A549 (cell line): ENCODE data around the gene KCTD12.

ENCODE experiments used
- CBX8 ChIP-seq: fragments of 200-600 bp; sonication (generic); IDR thresholded peaks from 2 replicates; pipeline ENCODE4 v1.6.1; 2016
- EP300 ChIP-seq, 2 experiments: fragments of >200 bp; sonication (Bioruptor Twin); formaldehyde crosslinking; IDR thresholded peaks; 2 replicates in 1 of 2; 3 replicates in 1 of 2; pipeline ENCODE4 v1.6.1; 2016 to 2017
- GATA3 ChIP-seq: IDR thresholded peaks from 2 replicates; pipeline ENCODE4 v1.6.1; 2012; ENCODE audit warnings: borderline replicate concordance
- KDM1A ChIP-seq: fragments of 200-600 bp; sonication (generic); IDR thresholded peaks from 2 replicates; pipeline ENCODE4 v1.6.1; 2016; ENCODE audit warnings: low read depth, mild to moderate bottlenecking
- NPAS2 ChIP-seq: fragments of 250-450 bp; sonication (Bioruptor Pico); IDR thresholded peaks from 2 replicates; pipeline ENCODE4 v1.8.0; 2022; ENCODE audit warnings: mild to moderate bottlenecking, moderate library complexity, borderline replicate concordance
- POLR2A ChIP-seq: IDR thresholded peaks from 2 replicates; pipeline ENCODE4 v1.6.1; 2012; ENCODE audit warnings: mild to moderate bottlenecking, low read length
- TF ChIP-seq, protein P1 (sequence below): fragments of >200 bp; sonication (Bioruptor Twin); formaldehyde crosslinking; IDR thresholded peaks from 3 replicates; pipeline ENCODE4 v1.5.1; 2016
- TF ChIP-seq, protein P2 (sequence below): IDR thresholded peaks from 2 replicates; pipeline ENCODE4 v1.6.1; 2012
- TF ChIP-seq, protein P3 (sequence below): fragments of 200-600 bp; sonication (generic); IDR thresholded peaks from 2 replicates; pipeline ENCODE4 v1.6.1; 2016; ENCODE audit warnings: antibody characterized with exemption, mild to moderate bottlenecking, moderate library complexity
- TF ChIP-seq, protein P4 (sequence below): fragments of 450-650 bp; IDR thresholded peaks from 2 replicates; pipeline ENCODE4 v1.6.1; 2014; ENCODE audit warnings: antibody characterized with exemption
- TF ChIP-seq, protein P5 (sequence below): IDR thresholded peaks from 2 replicates; pipeline ENCODE4 v1.6.1; 2012

DNA sequence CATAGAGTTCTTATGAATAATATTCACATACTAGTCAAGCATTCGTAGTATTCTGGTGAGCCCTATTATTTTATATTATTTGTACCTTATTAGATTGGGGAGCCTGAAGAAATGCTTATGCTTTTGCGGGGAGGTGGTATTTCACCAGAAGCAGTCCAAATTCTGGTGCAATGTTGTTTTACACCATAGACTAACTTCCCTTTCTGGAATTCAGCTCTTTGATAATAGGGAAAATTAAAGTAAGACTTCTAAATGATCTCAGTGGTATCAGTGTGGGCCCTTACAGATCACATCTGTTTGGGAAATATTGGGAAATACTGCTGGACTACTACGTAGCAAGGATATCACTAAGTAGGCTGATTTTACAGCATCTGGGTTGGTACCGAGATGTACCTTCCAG, 34.2 kb downstream of the KCTD12 start:
- TF ChIP-seq, protein P1, sequence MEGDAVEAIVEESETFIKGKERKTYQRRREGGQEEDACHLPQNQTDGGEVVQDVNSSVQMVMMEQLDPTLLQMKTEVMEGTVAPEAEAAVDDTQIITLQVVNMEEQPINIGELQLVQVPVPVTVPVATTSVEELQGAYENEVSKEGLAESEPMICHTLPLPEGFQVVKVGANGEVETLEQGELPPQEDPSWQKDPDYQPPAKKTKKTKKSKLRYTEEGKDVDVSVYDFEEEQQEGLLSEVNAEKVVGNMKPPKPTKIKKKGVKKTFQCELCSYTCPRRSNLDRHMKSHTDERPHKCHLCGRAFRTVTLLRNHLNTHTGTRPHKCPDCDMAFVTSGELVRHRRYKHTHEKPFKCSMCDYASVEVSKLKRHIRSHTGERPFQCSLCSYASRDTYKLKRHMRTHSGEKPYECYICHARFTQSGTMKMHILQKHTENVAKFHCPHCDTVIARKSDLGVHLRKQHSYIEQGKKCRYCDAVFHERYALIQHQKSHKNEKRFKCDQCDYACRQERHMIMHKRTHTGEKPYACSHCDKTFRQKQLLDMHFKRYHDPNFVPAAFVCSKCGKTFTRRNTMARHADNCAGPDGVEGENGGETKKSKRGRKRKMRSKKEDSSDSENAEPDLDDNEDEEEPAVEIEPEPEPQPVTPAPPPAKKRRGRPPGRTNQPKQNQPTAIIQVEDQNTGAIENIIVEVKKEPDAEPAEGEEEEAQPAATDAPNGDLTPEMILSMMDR: no peak
- TF ChIP-seq, protein P2, sequence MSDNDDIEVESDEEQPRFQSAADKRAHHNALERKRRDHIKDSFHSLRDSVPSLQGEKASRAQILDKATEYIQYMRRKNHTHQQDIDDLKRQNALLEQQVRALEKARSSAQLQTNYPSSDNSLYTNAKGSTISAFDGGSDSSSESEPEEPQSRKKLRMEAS: no peak
- TF ChIP-seq POLR2A: no peak
- no peak for TF ChIP-seq CBX8
- TF ChIP-seq KDM1A: no peak
- TF ChIP-seq, protein P3, sequence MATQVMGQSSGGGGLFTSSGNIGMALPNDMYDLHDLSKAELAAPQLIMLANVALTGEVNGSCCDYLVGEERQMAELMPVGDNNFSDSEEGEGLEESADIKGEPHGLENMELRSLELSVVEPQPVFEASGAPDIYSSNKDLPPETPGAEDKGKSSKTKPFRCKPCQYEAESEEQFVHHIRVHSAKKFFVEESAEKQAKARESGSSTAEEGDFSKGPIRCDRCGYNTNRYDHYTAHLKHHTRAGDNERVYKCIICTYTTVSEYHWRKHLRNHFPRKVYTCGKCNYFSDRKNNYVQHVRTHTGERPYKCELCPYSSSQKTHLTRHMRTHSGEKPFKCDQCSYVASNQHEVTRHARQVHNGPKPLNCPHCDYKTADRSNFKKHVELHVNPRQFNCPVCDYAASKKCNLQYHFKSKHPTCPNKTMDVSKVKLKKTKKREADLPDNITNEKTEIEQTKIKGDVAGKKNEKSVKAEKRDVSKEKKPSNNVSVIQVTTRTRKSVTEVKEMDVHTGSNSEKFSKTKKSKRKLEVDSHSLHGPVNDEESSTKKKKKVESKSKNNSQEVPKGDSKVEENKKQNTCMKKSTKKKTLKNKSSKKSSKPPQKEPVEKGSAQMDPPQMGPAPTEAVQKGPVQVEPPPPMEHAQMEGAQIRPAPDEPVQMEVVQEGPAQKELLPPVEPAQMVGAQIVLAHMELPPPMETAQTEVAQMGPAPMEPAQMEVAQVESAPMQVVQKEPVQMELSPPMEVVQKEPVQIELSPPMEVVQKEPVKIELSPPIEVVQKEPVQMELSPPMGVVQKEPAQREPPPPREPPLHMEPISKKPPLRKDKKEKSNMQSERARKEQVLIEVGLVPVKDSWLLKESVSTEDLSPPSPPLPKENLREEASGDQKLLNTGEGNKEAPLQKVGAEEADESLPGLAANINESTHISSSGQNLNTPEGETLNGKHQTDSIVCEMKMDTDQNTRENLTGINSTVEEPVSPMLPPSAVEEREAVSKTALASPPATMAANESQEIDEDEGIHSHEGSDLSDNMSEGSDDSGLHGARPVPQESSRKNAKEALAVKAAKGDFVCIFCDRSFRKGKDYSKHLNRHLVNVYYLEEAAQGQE: no peak
- TF ChIP-seq, protein P4, sequence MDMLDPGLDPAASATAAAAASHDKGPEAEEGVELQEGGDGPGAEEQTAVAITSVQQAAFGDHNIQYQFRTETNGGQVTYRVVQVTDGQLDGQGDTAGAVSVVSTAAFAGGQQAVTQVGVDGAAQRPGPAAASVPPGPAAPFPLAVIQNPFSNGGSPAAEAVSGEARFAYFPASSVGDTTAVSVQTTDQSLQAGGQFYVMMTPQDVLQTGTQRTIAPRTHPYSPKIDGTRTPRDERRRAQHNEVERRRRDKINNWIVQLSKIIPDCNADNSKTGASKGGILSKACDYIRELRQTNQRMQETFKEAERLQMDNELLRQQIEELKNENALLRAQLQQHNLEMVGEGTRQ: no peak
- no peak for TF ChIP-seq NPAS2 (CRISPR knock-in tag)
- TF ChIP-seq, protein P5, sequence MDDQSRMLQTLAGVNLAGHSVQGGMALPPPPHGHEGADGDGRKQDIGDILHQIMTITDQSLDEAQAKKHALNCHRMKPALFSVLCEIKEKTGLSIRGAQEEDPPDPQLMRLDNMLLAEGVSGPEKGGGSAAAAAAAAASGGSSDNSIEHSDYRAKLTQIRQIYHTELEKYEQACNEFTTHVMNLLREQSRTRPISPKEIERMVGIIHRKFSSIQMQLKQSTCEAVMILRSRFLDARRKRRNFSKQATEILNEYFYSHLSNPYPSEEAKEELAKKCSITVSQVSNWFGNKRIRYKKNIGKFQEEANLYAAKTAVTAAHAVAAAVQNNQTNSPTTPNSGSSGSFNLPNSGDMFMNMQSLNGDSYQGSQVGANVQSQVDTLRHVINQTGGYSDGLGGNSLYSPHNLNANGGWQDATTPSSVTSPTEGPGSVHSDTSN: no peak
- TF ChIP-seq EP300 (IDR thresholded peaks at IDR 0.05): no peak
- no peak for TF ChIP-seq GATA3
